ENCODE data around the gene NPHP4. TPM values are rescaled to one million over a fixed set of nuclear protein-coding genes. Genes with fewer than 3 reads are reported as not detected.

Gene NPHP4
- 10 to 100 TPM in 3 of 4 donors, 1 to 10 TPM in 1; 9.2 to 35.5 (median 18.3) TPM for total RNA-seq

GRCh38 chr1:5992026-5992813, at the start of gene NPHP4:
Gene NPHP4 (minus strand): TSS chr1:5992425. CDS start chr1:5986289, 6,136 bp downstream.
- peaks cover 0 to 26% (median 13%) of the 10 kb centered on the region in 4 donors for H3K4me1 ChIP-seq
- H3K36me3 ChIP-seq = no peaks in the 10 kb centered on the region
- peak within 1 kb of the TSS; percentile 66 to 87 (median 76) for H3K4me3 ChIP-seq
- H3K27me3 ChIP-seq = no peaks in the 10 kb centered on the region
- no peaks in the 10 kb centered on the region for H3K9me3 ChIP-seq
- H3K27ac ChIP-seq = peak within 1 kb of the TSS; percentile 78 to 96 (median 88)
- TF ChIP-seq POLR2A (IDR thresholded peaks at IDR 0.05) (peak; percentile 8 to 32), CTCF (IDR thresholded peaks at IDR 0.05) (peak in 1 of 6 experiments; percentile 8)
- peak; percentile 99 to 100 (median 99) for DNase-seq

GRCh38 chr1:6041432-6042062, 49.3 kb upstream of the NPHP4 start:
- H3K27me3 ChIP-seq = no peaks in the 10 kb centered on the region
- H3K36me3 ChIP-seq = no peaks in the 10 kb centered on the region
- H3K4me1 ChIP-seq = no peaks in the 10 kb centered on the region
- TF ChIP-seq POLR2A (IDR thresholded peaks at IDR 0.05) = no peak
- TF ChIP-seq CTCF (IDR thresholded peaks at IDR 0.05) = peak in 5 of 6 experiments; percentile 7 to 55 (median 41)
- no peak overlapping the region for H3K4me3 ChIP-seq
- peak in 1 of 3 donors; percentile 68 for DNase-seq
- H3K9me3 ChIP-seq = no peaks in the 10 kb centered on the region
- no peak overlapping the region for H3K27ac ChIP-seq

- Histone ChIP-seq H3K27ac (no peak overlapping the region), H3K4me1 (no peaks in the 10 kb centered on the region), H3K27me3 (no peaks in the 10 kb centered on the region), H3K4me3 (no peak overlapping the region), H3K36me3 (no peaks in the 10 kb centered on the region), H3K9me3 (no peaks in the 10 kb centered on the region)
- TF ChIP-seq POLR2A (IDR thresholded peaks at IDR 0.05) = no peak
- no peak for DNase-seq
These were observed 48.7 kb upstream of the NPHP4 start for GRCh38 chr1:6040861-6041415.

- no peaks in the 10 kb centered on the region for H3K36me3 ChIP-seq
- no peaks in the 10 kb centered on the region for H3K27me3 ChIP-seq
- H3K9me3 ChIP-seq = no peaks in the 10 kb centered on the region
- no peaks in the 10 kb centered on the region for H3K4me1 ChIP-seq
- H3K4me3 ChIP-seq = no peak overlapping the region
- DNase-seq = no peak
- no peak for TF ChIP-seq POLR2A (IDR thresholded peaks at IDR 0.05)
- TF ChIP-seq CTCF (IDR thresholded peaks at IDR 0.05) = no peak
- H3K27ac ChIP-seq = no peak overlapping the region
These were observed 48.2 kb upstream of the NPHP4 start for GRCh38 chr1:6040444-6040843.

GRCh38 chr1:6039031-6039430, 46.8 kb upstream of the NPHP4 start:
- H3K27ac ChIP-seq = no peak overlapping the region
- H3K4me3 ChIP-seq = no peak overlapping the region
- H3K4me1 ChIP-seq = no peaks in the 10 kb centered on the region
- no peaks in the 10 kb centered on the region for H3K27me3 ChIP-seq
- TF ChIP-seq POLR2A (IDR thresholded peaks at IDR 0.05) = no peak
- TF ChIP-seq CTCF (IDR thresholded peaks at IDR 0.05) = no peak
- no peak for DNase-seq
- H3K36me3 ChIP-seq = no peaks in the 10 kb centered on the region
- H3K9me3 ChIP-seq = no peaks in the 10 kb centered on the region

GRCh38 chr1:6038603-6039002, 46.4 kb upstream of the NPHP4 start:
- TF ChIP-seq POLR2A (IDR thresholded peaks at IDR 0.05) (no peak), CTCF (IDR thresholded peaks at IDR 0.05) (no peak)
- DNase-seq = no peak
- H3K27me3 ChIP-seq = no peaks in the 10 kb centered on the region

More at GRCh38 chr1:6038603-6039002, 46.4 kb upstream of the NPHP4 start:
- Histone ChIP-seq H3K4me3 (no peak overlapping the region), H3K27ac (no peak overlapping the region), H3K4me1 (no peaks in the 10 kb centered on the region), H3K9me3 (no peaks in the 10 kb centered on the region), H3K36me3 (no peaks in the 10 kb centered on the region)
